Tibial nerve (tissue), 4 donors: ENCODE results near the gene MRPS11.

ENCODE experiments used
- EP300 ChIP-seq, 2 donors: sonication (generic); formaldehyde crosslinking; IDR thresholded peaks; one replicate each; pipeline ENCODE4 v1.6.1; 2017; ENCODE audit warnings: antibody characterized with exemption in 2 of 2, mild to moderate bottlenecking in 1 of 2
- POLR2A ChIP-seq, 2 donors: fragments of 450-650 bp; IDR thresholded peaks; one replicate each; pipeline ENCODE4 v1.6.1; 2017; ENCODE audit warnings: antibody characterized with exemption in 2 of 2, mild to moderate bottlenecking in 2 of 2, moderate library complexity in 2 of 2
- TF ChIP-seq, protein P1 (sequence below), 5 experiments: fragments of 200-600 bp in 3 of 5; fragments of 450-650 bp in 2 of 5; sonication (generic) in 3 of 5; IDR thresholded peaks; one replicate each; pipeline ENCODE4 v1.5.1; 2016 to 2019; ENCODE audit warnings: antibody characterized with exemption in 5 of 5, mild to moderate bottlenecking in 3 of 5, moderate library complexity in 2 of 5

- TF ChIP-seq, protein P1, sequence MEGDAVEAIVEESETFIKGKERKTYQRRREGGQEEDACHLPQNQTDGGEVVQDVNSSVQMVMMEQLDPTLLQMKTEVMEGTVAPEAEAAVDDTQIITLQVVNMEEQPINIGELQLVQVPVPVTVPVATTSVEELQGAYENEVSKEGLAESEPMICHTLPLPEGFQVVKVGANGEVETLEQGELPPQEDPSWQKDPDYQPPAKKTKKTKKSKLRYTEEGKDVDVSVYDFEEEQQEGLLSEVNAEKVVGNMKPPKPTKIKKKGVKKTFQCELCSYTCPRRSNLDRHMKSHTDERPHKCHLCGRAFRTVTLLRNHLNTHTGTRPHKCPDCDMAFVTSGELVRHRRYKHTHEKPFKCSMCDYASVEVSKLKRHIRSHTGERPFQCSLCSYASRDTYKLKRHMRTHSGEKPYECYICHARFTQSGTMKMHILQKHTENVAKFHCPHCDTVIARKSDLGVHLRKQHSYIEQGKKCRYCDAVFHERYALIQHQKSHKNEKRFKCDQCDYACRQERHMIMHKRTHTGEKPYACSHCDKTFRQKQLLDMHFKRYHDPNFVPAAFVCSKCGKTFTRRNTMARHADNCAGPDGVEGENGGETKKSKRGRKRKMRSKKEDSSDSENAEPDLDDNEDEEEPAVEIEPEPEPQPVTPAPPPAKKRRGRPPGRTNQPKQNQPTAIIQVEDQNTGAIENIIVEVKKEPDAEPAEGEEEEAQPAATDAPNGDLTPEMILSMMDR (IDR thresholded peaks at IDR 0.05): no peak
- TF ChIP-seq EP300 (IDR thresholded peaks at IDR 0.05) (no peak), POLR2A (IDR thresholded peaks at IDR 0.05) (no peak)
These were observed 38.2 kb downstream of the MRPS11 start for GRCh38 chr15:88505721-88506120.
